GM18511 (cell line): ENCODE measurements around the gene CHD2.

ENCODE experiments used
- ATAC-seq: cut with Tn5 transposase; IDR thresholded peaks from one replicate; pipeline ENCODE4 v1.9.1; 2021; ENCODE audit warnings: mild to moderate bottlenecking, moderate library complexity; ENCODE audit not compliant: unreplicated experiment

The CHD2 gene

DNA sequence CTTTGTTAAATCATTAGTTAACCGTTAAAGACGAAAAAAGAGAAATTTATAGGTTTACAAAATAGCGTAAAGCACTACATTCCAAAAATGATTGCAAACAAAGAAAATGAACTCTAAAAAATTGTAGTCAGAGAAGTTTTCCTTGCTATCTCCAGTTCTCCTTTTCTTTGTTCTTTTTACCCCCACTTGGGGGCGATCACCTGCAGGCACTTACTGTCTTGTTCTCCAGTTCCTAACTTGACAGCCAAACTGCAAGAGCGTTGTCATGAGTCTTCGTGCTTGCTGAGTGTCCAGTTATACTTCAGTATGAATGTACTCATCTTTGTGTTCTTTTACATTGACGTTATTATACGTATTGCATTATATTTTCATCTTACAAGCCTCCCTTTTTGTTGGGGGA lies 54.5 kb downstream of the CHD2 start:
- no peak for ATAC-seq

DNA sequence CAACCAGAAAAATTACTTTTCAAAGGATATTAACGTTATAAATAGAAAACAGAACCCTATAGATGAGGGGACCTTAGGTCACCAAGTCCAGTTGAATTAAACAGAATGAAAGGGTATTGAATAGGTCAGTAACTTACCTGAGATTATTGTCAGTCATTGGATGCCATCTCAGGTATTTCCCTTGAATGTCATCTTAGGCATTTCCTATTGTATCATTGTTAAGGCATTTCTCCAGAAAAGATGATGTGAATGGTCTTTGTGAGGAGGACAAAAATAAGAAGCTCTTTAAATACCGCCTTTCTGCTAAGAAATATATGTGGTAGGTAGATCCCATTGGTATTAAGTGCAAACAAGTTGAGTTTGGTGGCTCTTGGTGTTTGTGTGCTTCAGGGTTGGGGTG lies 55.6 kb downstream of the CHD2 start:
- no peak for ATAC-seq

DNA sequence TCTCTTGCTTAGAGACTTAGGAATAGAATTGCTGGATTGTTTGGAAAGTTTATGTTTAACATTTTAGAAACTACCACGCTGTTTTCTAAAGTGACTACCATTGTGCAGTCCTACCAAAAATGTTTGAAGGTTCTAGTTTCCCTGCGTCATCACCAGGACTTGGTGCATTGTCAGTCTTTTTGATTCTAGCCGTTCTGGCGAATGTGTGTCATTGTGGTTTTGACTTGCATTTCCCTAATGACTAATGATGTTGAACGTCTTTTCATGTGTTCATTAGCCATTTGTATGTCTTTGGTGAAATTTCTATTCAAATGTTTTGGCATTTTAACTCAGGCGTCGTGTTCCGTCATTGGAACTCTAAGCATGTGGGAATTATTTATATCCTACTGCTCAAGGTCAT lies 58.0 kb downstream of the CHD2 start:
- ATAC-seq = no peak

DNA sequence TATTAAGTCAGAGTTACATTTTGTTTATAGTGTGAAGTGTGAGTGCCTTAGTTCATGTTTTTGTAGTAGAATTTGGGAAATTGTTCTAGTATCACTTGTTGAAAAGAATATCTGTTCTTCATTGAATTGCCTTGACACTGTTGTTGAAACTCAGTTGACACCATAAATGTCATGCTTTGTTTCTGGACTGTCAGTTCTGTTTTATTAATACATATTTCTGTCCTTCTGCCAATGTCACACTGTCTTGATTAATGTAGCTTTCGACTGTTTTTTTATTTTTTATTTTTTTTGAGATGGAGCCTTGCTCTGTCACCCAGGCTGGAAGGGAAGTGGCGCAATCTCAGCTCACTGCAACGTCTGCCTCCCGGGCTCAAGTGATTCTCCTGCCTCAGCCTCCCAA lies 59.1 kb downstream of the CHD2 start:
- no peak for ATAC-seq

DNA sequence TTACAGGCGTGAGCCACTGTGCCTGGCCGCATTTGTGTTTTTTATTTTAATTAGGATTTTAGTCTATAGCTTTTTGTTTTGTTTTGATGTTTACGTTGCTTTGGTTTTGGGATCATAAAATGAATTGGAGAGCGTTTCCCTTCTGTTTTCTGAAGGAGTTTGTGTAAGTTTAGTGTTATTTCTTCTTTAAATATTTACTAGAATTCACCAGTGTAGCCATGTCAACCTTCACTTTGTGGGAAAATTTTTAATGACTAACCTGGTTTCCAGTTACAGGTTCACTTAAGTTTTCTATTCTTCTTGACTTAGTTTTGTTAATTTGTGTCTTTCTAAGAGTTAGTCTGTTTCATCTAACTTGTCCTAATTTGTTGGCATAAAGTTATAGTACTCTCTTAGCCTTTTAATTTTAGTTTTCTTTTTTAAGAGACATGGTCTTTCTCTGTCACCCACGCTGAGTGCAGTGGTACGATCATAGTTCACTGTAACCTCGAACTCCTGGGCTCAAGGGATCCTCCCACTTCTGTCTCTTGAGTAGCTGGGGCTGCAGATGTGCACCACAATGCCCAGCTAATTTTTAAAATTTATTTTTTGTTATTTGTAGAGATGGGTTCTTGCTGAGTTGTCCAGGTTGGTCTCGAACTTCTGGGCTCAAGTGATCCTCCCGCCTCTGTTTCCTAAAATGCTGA lies 61.0 kb downstream of the CHD2 start:
- ATAC-seq = no peak

DNA sequence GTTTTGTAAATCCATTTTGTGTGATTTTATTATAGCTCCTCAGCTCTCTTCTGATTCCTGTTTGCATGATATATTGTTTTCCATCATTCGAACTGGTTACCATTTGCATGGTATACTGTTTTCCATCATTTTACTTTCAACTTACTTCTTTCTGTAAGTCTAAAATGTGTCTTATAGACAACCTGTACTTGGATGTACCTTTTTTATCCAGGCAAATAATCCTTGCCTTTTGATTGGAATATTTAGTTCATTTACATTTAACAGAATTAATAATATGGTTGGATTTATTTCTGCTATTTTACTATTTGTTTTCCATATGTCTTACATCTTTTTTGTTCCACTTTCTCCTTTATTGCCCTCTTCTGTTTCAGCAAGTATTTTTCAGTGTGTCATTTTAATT lies 62.8 kb downstream of the CHD2 start:
- no peak for ATAC-seq

DNA sequence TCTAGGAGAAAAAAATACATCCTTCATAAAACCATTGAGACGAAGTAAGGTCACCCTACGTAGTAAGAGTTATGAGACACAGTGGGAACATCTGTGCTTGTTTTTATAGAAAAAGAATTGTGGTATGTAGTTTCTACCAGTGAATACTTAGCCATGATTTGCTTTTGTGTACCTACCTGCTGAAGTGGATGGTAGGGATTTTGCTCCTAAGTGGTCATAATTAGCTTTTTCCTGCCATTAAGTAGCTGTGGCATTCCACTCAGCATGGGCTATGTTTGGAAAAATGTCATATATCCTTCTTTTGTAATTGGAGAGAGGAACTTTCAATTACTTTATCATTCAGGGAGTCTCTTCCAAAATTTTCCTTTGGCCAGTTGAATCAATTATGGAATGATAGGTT lies 63.7 kb downstream of the CHD2 start:
- ATAC-seq = no peak

DNA sequence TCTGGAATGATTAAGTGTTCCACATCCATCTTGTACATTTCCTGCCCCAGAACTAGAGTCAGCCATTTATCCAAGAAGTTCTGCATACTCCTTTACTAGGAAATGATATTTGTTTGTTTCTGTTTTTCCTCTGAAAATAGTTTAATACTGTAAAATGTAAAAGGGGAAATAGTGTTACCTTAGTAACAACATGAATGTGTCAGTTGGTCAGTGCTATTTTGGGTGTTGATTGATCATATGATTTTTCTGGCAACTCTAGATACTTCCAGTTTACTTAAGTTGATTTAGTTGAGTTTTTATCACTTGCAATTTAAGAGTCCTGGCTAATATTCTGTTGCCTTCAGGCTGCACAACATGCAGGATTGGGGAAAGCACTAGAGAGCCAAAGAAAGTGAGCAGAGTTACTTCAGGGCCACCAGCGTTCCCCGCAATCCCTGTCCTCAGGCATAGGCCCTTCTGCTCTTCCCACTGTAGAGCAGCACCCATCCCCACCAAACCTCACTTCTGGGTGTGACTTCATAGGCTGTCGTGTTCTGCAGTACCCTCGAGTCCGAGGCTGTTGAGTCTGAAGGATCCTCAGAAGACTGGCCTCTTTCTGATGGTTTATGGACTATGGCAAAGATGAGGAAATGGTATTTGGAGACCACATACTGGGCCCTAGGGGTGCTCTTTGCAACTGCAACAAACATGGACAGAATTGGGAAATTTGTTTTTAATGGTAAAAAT lies 69.0 kb downstream of the CHD2 start:
- ATAC-seq = no peak

DNA sequence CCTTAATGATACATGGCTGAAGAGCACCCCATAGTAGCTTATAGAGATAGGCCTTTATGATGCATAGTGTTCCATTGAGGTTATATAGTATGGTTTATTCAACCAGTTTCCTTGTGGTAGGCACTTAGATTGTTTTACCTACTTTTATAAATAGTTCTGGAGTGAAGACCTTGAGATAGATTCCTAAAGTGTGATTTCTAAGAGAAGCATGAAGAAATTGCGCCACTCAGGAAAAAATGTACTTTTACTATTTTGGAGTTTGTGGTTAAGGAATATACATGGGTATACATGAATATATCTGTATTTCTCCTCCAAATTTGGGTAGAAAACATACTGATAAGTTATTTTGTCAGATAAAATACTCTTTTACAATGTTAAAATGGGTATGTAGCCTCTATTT lies 70.5 kb downstream of the CHD2 start:
- no peak for ATAC-seq

DNA sequence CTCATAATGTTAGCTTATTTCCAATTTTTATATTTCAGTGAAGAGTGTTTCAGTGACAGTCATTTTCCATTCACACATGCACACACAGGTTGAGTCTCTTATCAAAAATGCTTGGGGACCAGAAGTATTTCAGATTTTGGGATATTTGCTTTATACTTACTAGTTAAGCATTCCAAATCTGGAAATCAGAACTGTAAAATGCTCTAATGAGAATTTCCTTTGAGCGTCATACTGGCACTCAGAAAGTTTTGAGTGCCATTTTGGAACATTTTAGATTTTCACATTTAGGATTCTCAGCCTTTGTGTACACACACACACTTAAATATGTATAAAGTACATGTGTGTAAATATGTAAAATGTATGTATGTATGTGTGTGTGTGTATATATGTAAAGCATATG lies 71.0 kb downstream of the CHD2 start:
- no peak for ATAC-seq

DNA sequence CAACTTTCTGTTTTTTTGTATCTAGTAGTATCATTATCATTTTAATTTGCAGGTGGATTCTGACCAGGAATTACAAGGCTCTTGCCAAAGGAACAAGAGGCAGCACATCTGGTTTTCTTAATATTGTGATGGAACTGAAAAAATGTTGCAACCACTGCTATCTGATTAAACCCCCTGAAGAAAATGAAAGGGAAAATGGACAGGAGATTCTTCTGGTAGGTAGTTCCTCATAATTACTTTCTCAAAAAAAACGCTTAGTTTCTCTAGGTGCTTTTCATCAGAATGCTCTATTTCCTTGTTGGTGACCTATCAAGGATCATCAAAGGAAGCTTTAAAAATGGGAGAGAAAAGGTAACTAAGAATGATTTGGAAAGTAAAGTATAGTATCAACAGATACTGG lies 71.6 kb downstream of the CHD2 start:
- ATAC-seq = no peak

DNA sequence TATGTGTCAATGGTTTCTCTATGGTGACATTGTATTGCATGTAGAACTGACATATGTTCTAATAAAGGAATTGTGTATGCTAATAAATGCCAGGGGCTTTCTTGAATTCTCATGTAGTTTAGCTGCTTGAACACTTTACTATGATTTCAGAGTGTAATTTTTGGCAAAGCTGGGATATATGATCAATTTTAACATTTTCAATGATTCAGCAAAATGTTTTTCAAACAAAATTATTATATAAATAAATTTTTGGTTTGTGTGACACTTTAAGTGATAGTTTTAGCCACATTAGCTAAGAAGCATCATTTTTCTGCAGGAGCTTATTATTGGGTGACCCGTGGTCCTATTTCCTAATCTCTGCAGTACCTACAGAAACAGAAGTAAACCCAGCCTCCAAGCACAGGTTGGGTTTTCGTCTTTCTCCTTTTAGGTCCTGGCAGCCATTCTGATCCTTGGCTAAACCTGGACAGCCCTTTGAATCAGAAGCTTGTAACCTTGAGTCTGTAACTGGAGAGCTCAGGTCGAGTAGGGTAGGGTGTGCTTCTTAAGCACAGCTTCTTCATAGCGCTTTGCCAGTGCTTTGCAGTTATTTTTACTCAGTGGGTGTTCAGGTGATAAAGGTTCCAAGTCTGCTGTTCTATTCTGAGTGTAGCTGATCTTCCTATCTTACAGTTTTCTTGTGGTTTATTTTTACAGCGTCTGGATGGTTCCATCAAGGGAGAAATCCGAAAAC lies 74.2 kb downstream of the CHD2 start:
- ATAC-seq = no peak

DNA sequence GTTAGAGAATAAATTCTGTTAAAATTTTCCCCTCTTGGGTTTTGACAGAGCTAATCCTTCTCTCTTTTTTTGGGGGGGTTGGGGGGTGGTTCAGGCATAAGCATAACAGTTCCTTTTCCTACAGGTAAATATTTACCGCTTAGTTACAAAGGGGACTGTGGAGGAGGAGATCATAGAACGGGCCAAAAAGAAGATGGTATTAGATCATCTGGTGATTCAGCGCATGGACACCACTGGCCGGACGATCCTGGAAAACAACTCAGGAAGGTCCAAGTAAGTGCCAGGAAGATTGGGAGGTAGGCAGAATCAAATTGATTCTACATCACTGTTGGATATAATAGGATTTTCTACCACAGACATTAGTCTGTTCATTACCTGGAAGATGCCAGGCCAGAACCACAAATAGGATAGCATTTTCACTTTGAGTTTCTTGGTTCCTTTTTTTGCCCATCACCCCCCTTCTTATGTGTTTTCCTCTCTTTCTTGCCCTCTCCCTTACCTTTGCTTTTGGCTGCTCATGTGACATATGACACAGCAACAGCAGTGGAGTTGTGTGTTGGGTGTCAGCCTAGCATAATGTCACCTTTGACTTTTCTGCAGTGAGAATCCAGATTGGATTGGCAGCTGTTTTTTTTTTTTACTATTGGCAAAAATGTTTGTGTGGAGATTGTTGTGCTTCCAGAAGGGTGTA lies 79.0 kb downstream of the CHD2 start:
- ATAC-seq = peak; percentile 76

DNA sequence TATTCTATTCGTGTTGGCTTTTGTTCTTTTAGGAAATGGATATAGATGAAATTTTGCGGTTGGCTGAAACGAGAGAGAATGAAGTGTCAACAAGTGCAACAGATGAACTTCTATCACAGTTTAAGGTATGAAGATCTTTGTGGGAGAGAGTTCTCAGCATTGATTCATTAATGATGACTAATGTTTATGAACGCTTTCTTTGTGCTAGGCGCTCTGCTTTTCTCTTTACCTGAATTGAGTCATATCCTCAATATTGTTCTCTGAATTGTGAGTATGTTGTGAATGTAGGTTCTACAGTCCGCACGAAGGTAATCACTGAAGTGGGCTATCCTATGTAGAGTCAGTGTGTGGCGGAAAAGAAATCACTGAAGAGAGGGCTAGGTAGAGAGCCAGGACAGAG lies 81.2 kb downstream of the CHD2 start:
- no peak for ATAC-seq

DNA sequence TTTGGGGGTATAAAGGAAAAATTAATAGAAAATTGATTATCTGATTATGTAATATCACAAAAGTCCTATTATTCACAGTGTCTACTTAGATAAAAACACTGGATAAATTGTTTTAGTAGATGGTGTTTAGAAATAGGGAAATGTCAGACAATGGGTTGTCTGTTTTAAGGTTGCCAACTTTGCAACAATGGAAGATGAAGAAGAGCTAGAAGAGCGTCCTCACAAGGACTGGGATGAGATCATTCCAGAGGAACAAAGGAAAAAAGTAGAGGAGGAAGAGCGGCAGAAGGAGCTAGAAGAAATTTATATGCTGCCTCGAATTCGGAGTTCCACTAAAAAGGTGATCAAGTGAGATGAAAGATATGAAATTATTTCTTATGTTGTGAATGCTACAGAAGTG lies 84.0 kb downstream of the CHD2 start:
- no peak for ATAC-seq

DNA sequence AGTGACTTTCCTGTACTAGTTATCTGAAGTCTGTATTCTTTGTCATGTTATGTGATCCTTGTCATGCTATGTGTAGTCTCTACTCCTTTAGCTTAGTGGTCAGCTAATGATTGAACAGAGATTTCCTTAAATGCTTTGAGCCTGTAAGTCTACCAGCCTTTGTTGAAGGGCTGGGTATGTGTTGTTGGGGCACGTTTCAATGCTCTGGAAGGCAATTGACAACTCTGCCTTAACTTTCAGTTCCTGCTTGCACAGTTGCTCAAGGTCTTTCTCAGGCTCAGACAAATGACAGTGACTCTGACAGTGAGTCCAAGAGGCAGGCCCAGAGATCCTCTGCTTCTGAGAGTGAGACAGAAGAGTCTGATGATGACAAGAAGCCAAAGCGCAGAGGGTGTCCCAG lies 89.3 kb downstream of the CHD2 start:
- ATAC-seq = peak; percentile 90

DNA sequence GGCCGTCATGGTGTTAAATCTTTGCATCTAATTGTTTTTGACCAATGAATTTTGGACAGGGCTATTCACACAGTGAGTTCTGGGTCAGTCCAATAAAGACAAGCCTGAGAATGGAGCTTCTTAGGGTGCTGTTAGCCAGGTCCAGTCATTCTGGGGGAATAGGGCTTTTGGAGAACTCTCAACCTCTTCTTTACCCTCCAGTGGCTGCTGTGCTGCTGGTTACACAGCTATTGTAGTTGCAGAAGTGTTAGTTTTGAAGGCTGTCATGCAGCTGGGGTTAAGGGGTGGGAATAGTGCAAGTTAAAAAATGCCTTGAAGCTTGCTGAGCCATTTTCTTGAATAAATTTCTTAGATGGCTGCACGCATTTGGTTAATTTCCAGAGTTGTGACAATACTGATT lies 89.9 kb downstream of the CHD2 start:
- ATAC-seq = no peak

DNA sequence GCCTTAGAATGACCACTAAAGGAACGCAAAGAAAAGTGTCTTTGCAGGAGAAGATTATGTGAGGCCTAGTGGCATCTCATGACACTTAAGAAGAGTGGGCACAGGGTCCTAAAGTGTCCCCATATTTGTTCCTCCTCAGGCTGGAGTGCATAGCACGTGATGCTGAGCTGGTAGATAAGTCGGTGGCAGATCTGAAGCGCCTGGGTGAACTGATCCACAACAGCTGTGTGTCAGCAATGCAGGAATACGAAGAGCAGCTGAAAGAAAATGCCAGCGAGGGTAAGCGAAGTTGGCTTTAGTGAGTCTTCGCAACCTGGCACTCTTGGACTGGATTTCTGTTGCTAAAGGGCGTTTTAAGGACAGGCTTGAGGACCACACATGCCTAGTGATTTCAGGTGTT lies 92.6 kb downstream of the CHD2 start:
- ATAC-seq = no peak

DNA sequence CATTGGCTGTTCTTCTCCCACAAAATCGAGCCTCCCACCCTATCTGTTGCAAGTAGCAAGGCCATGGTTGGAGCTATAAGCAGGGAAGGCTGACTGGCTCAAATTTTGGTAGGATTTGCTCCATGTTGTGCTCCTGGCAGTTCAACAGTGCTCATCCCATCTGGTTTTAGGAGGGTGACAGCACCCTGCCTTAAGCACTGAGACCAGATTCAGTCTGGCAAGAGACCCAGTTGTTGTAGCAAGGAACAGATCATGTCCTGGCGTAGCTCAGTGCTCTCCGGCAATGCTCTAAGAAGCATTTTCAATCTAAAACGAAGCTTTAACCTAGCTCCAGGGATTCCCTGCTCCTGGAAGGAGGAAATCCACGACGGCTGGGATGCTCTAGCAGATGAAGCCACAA lies 97.7 kb downstream of the CHD2 start:
- no peak for ATAC-seq

DNA sequence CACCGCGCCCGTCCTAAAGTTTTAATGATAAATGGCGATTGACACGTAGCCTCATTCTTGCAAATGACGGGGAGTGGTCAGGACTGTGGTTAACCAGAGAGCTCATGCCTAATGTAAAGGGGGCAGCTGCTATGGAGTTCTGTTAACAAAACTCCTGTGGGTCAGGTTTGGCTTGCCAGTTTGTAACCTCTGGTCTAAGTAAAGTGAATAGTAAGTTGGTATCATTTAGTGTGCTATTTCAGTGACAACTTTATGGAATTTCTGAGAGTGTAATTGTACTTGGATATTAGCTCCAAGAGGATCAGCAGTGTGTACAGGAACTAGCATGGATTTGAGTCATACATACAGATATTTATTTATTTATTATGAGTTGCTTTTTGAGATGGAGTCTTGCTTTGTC lies 101.0 kb downstream of the CHD2 start:
- ATAC-seq = no peak

DNA sequence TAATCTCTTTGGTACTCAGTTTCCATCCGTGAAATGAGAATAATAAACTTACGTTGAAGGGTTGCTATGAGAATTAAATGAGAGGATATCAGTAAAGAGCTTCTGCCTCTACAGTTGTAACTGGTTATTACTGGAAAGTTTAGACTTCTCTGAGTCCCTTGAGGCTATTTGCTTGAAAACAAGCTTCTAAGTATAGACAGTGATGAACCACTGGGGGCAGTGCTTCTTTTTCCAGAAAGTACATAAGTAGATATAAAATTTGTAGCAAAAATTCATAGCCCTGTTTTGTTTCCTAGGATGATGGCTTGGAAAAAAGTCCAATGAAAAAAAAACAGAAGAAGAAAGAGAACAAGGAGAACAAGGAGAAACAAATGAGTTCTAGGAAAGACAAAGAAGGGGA lies 101.8 kb downstream of the CHD2 start:
- no peak for ATAC-seq

DNA sequence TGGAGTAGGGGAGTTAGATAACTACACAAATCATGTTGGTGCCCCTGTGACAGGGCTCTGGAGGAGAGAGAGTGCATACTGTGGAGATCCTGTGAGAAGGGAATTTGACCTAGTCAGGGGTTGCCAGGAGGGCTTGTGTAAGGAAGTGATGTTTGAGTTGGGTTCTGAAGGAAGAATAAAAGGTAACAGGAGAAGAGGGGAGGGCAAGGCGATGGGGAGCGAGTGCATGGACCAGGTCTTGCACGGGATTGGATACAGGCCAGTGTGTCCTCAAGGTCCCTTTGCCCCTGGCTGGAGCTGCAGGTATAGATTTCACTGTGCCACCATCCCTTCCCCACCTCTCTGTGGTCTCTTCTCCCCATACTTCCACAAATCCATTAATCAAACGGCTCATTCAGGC lies 105.0 kb downstream of the CHD2 start:
- no peak for ATAC-seq
